ENCODE results near the gene ONECUT3.

The ONECUT3 gene

GRCh38 chr19:1728816-1729567 is 24.3 kb upstream of the ONECUT3 start:
- TF ChIP-seq ZNF274 (IDR thresholded peaks at IDR 0.05; ENCODE audit: low read depth, low read length) = no peak
- no peak overlapping the region for H3K4me3 ChIP-seq (ENCODE audit: low read length)

GRCh38 chr19:1729568-1729925 is 23.8 kb upstream of the ONECUT3 start:
- no peak overlapping the region for H3K4me3 ChIP-seq (ENCODE audit: low read length)
- TF ChIP-seq ZNF274 (IDR thresholded peaks at IDR 0.05; ENCODE audit: low read depth, low read length) = no peak

- TF ChIP-seq ZNF274 (IDR thresholded peaks at IDR 0.05; ENCODE audit: low read depth, low read length) = no peak
- no peak overlapping the region for H3K4me3 ChIP-seq (ENCODE audit: low read length)
Measured at GRCh38 chr19:1730157-1730556, 23.1 kb upstream of the ONECUT3 start.

DNA sequence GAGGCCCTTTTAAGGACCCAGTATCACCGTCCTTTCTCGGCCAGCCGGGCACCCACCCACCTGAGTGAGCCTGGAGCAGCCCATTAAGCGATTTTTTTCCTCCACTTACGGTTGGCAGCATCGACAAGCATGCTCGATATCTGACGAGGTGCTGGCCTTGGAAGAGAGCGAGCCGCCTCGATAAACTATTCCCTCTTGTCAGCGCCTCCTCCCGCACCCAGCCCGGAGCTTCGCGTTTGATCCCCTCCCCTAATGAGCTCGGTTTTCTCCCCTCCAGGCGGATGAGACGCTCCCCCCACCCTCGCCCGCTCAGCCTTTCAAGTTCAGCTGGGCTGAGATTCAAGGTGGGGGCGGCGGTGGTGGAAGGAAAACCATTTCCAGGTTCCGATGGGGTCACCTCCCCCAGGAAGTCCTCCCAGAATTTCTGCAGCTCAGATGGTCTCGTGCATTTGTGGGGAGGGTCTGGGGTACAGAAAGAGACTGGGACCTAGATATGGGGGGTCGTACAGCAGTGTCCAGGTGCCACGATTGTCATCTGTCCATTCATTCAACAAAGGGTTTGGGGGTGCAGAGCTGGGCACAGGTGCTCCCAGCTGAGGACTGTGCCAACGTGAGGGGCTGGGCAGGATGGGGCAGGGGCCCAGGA is 18.9 kb upstream of the ONECUT3 start:
- H3K4me3 ChIP-seq (ENCODE audit: low read length) = no peak overlapping the region
- no peak for TF ChIP-seq ZNF274 (IDR thresholded peaks at IDR 0.05; ENCODE audit: low read depth, low read length)

DNA sequence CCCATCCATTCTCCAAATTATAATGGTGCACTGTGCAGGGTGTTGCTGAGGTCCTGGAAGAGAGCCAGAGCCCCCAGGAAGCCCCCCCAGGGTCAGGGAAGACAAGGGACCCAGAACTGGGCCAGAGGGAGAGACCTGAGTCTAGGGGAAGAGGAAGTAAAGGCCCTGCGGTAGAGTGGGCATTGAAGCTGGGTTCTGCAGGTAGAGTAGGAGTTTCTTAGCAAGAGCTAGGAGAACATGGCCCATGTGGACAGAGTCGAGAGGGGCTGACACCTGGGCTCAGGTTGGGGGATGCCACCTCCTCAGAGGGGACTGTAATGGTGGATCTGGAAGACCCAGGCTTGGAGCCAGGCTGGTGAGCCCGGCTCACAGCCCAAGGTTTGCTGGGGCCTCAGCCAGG is 17.0 kb upstream of the ONECUT3 start:
- TF ChIP-seq ZNF274 (IDR thresholded peaks at IDR 0.05; ENCODE audit: low read depth, low read length) = no peak

GRCh38 chr19:1736927-1737326 is 16.4 kb upstream of the ONECUT3 start:
- H3K4me3 ChIP-seq (ENCODE audit: low read length) = no peak overlapping the region
- no peak for TF ChIP-seq ZNF274 (IDR thresholded peaks at IDR 0.05; ENCODE audit: low read depth, low read length)

More for the DNA sequence above, 17.0 kb upstream of the ONECUT3 start:
- H3K4me3 ChIP-seq (ENCODE audit: low read length) = no peak overlapping the region

DNA sequence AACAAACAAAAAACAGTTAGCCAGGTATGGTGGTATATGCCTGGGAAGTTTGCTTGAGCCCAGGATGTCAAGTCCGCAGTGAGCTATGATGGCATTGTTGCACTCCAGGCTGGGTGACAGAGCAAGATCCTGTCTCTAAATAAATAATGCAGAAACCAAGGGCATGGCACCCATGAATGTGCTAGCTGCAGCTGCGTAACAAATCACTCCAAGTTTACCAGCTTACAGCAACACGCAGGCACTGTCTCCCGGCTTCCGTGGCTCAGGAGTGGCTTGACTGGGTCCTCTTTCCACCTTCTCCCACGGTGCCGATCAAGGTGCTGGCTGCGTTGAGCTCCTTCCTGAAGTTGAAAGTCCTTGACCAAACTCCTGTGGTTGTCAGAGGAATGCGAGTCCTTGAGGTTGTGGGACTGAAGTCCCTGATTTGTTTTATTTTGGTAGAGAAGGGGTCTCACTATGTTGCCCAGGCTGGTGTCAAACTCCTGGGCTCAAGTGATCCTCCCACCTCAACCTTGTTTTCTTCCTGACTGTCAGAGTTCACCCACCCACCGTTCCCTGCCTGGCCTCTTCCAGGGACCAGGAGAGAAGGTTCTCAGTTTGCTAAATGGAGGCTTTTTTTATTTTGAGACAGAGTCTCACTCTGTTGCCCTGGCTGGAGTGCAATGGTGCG is 13.2 kb upstream of the ONECUT3 start:
- H3K4me3 ChIP-seq (ENCODE audit: low read length) = no peak overlapping the region
- no peak for TF ChIP-seq ZNF274 (IDR thresholded peaks at IDR 0.05; ENCODE audit: low read depth, low read length)

GRCh38 chr19:1742989-1743696 is 10.2 kb upstream of the ONECUT3 start:
- TF ChIP-seq ZNF274 (IDR thresholded peaks at IDR 0.05; ENCODE audit: low read depth, low read length) = no peak
- H3K4me3 ChIP-seq (ENCODE audit: low read length) = no peak overlapping the region

DNA sequence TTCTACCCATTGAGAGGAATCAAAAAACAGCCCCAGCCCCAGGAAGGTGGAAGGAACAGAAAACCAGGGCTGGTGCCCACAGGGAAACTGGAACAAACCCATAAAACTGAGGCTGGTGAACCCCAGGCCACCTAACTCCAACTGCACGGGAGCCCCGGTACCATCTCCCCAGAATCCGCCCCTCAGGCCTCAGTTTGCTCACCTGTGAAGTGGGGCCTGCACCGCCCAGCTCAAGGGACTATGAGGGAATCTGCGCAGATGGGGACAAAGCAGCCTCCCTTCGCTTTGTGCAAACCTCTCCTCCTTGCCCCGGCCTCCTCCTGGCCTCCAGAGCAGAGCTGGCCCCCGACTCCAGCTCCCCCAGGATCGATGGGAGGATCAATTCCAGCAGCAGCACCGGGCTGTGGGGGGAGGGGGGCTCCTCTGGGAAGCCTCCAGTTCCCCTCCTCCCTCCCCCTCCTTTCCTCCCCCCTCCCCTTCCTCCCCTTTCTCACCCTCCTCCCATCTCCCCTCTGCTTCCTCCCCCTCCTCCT is 9.1 kb upstream of the ONECUT3 start:
- H3K4me3 ChIP-seq (ENCODE audit: low read length) = no peak overlapping the region
- no peak for TF ChIP-seq ZNF274 (IDR thresholded peaks at IDR 0.05; ENCODE audit: low read depth, low read length)

DNA sequence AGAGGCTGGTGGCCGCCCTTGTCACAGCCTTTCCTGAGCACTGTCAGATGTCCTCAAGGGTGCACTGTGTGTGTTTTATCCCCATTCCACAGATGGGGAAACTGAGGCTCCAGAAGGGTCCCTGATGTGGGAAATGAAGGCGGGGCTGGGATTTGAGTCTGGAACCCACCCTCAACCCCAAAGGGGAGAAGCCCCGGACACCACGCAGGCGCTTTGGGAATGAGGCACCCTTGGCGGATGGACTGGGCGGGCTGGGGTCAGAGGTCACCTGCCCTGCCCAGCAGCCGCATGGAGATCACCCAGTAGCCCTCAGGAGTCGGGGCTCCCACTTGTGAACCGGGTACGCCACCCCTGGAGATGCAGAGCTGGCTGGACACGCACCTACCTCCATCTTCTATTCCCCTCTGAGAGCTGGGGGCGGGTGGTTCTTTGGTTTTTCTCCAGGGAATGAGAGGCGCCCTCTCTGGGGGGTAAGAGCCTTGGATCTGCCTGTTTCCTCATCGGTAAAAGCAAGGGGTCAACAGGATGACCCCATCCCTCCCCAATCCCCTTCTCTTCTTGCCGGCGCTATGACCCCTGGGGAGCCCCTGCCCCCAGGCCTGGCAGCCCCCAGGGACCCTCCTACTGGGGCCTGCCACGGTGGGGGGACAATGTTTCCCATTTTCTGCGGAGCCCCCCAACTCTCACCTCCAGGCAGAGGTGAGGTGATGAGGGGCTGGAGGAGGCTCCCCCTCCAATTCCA is 8.3 kb upstream of the ONECUT3 start:
- TF ChIP-seq ZNF274 (IDR thresholded peaks at IDR 0.05; ENCODE audit: low read depth, low read length) = no peak
- H3K4me3 ChIP-seq (ENCODE audit: low read length) = no peak overlapping the region

DNA sequence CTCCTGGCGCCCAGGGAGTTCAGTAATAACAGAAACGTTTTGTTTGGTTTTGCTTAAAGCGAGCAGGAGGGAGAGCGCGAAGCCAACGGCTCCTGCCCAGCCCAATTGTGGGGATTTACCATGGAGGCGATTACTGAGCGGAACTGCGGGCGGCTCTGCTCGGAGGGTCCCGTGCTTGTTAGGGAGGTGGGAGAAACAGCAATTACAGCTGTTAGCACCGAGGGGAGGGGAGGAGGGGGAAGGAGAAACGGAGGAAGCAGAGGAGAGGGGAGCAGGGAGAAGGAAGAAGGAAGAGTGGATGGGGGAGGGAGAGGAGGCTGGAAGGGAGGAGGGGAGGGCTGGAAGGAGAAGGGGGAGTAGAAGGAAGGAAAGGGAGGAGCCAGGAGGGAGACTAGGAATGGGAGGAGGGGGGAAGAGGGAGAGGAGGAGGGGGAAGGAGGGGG is 7.7 kb upstream of the ONECUT3 start:
- H3K4me3 ChIP-seq (ENCODE audit: low read length) = no peak overlapping the region
- no peak for TF ChIP-seq ZNF274 (IDR thresholded peaks at IDR 0.05; ENCODE audit: low read depth, low read length)

GRCh38 chr19:1746401-1747284 is 6.7 kb upstream of the ONECUT3 start:
- no peak for TF ChIP-seq ZNF274 (IDR thresholded peaks at IDR 0.05; ENCODE audit: low read depth, low read length)
- H3K4me3 ChIP-seq (ENCODE audit: low read length) = no peak overlapping the region

All from GM08714 (cell line).